Measurements from ENCODE around the gene GIGYF2.
"Not testable (repeated sequence)": the region's sequence is repeated elsewhere in the genome, so short reads cannot be mapped to it uniquely, and the experiment has no call there.

Gene GIGYF2

GRCh38 chr2:232687382-232688160, 9.6 kb upstream of the GIGYF2 start:
- in situ Hi-C loops (cut with HindIII; ENCODE audit: low sequenced_read_pairs) = no loop called here

- in situ Hi-C loops (cut with HindIII; ENCODE audit: low sequenced_read_pairs) = no loop called here
Observed at GRCh38 chr2:232688201-232688600, 8.9 kb upstream of the GIGYF2 start.

DNA sequence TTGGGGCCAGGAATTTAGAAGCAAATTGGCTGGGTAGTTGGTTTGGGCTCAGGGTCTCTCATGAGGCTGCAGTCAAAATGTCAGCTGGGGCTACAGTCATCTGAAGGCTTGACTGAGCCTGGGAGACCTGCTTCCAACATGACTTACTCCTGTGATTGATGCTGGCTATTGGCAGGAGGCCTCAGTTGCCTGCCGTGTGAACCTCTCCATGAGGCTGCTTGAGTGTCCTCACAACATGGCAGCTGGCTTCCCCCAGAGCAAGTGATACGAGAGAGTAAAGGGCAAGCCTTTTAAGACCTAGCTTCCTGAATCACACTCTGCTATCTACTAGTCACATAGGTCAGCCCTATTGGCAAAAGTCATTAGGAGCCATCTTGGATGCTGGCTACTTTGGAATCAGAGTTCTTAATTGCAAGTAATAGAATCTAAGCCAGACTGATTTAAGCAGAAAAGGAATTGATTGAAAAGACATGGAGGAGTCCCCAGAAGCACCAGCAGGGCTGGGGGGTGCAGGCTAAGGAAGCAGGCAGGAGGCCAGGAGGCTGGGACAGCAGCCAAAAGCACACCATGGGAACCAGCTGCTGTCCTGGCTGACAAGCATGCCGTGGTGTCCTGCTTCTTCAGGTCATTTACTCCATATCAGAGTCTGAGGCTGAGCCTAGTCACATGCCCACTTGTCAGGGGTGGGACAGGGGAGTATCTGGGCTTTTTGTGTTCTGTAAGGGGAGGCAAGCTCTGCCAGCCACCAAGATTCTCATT, 7.8 kb upstream of the GIGYF2 start:
- in situ Hi-C loops (cut with HindIII; ENCODE audit: low sequenced_read_pairs) = no loop called here

- in situ Hi-C loops (cut with HindIII; ENCODE audit: low sequenced_read_pairs) = not testable (repeated sequence)
Observed at GRCh38 chr2:232691117-232691516, 6.0 kb upstream of the GIGYF2 start.

- in situ Hi-C loops (cut with HindIII; ENCODE audit: low sequenced_read_pairs) = no loop called here
Observed at GRCh38 chr2:232693344-232693743, 3.8 kb upstream of the GIGYF2 start.

- in situ Hi-C loops (cut with HindIII; ENCODE audit: low sequenced_read_pairs) = no loop called here
Observed at GRCh38 chr2:232696609-232697058, 497 bp upstream of the GIGYF2 start.

DNA sequence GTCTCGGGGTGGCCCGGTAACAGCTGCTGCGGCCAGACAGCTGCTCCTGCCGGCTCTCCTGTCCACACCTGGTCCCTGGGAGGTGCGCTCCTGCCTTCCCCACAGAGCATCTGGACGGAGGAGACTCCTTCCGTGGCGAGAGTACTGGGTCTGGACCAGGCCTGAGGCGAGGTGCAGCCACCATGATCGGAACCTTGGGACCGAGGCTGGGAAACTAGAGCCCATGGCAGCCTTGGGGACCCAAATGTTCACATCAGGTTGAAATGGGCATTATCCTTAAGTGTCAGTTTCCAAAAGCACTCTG, 628 bp downstream of the GIGYF2 start:
- in situ Hi-C loops (cut with HindIII; ENCODE audit: low sequenced_read_pairs) = no loop called here

GRCh38 chr2:232698556-232699091, 1.5 kb downstream of the GIGYF2 start:
- in situ Hi-C loops (cut with HindIII; ENCODE audit: low sequenced_read_pairs) = no loop called here

GRCh38 chr2:232699110-232699509, 2.0 kb downstream of the GIGYF2 start:
- in situ Hi-C loops (cut with HindIII; ENCODE audit: low sequenced_read_pairs) = no loop called here

DNA sequence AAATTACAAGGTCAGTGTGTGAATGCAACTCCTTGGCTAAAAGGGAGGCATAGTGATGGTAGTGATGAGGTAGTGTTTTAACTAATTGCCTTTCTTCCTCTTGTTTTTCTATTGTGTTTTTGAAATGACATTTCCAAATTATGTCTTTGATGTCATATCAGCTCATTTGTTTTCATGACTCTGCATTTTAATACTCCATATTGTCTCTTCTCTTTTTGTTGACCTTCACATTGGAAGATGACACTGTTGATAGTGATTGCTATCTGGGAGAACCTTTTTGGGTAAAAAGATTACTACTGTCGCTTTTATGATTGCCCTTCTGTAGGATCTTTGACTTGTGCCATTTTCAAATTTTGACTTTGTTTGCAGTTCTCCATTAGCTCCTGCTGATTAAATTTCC, 3.0 kb downstream of the GIGYF2 start:
- in situ Hi-C loops (cut with HindIII; ENCODE audit: low sequenced_read_pairs) = no loop called here

DNA sequence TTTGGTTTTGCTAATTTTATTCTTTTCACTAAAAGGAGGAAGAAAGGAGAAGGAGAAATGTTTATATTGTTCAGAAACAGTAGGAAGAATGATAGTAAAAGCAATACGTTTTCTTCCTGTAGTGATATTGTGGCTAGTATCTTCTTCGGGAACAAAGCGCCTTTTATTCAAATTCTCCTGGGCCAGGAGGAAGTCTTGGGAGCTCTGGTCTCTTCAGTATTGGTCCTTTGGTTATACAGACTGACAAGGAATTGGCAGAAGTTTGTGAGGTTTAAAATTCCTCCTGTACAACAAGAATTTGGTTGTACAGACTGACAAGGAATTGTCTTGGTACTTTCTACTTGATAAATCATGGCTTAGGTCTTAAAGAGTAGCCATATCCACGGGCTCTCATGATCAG, 9.9 kb downstream of the GIGYF2 start:
- in situ Hi-C loops (cut with HindIII; ENCODE audit: low sequenced_read_pairs) = no loop called here

- in situ Hi-C loops (cut with HindIII; ENCODE audit: low sequenced_read_pairs) = no loop called here
Observed at GRCh38 chr2:232713505-232713904, 16.4 kb downstream of the GIGYF2 start.

- in situ Hi-C loops (cut with HindIII; ENCODE audit: low sequenced_read_pairs) = no loop called here
Observed at GRCh38 chr2:232714969-232715368, 17.8 kb downstream of the GIGYF2 start.

- in situ Hi-C loops (cut with HindIII; ENCODE audit: low sequenced_read_pairs) = not testable (repeated sequence)
Observed at GRCh38 chr2:232720056-232720455, 22.9 kb downstream of the GIGYF2 start.

- in situ Hi-C loops (cut with HindIII; ENCODE audit: low sequenced_read_pairs) = no loop called here
Observed at GRCh38 chr2:232721261-232721660, 24.1 kb downstream of the GIGYF2 start.

- in situ Hi-C loops (cut with HindIII; ENCODE audit: low sequenced_read_pairs) = no loop called here
Observed at GRCh38 chr2:232721882-232722281, 24.8 kb downstream of the GIGYF2 start.

- in situ Hi-C loops (cut with HindIII; ENCODE audit: low sequenced_read_pairs) = no loop called here
Observed at GRCh38 chr2:232723027-232723426, 25.9 kb downstream of the GIGYF2 start.

- in situ Hi-C loops (cut with HindIII; ENCODE audit: low sequenced_read_pairs) = no loop called here
Observed at GRCh38 chr2:232728785-232729184, 31.7 kb downstream of the GIGYF2 start.

DNA sequence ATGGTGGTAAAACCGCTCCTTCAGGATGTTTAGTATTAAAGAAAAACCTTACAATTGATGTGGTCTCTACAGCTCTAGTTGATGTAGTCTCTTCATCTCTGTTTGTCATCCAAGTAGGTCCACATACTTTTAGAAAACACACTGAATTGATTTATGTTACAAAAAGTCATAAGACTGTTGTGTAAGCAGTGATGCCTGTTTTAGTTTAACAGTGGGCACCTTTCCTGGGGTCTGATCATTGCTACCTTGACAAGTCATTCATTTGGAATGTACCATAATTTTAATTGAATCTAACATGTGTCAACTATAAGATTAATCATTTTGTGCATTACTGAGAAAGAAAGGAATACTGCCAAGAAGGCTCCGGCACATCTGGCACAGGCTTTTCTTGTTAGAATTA, 34.3 kb downstream of the GIGYF2 start:
- in situ Hi-C loops (cut with HindIII; ENCODE audit: low sequenced_read_pairs) = no loop called here

DNA sequence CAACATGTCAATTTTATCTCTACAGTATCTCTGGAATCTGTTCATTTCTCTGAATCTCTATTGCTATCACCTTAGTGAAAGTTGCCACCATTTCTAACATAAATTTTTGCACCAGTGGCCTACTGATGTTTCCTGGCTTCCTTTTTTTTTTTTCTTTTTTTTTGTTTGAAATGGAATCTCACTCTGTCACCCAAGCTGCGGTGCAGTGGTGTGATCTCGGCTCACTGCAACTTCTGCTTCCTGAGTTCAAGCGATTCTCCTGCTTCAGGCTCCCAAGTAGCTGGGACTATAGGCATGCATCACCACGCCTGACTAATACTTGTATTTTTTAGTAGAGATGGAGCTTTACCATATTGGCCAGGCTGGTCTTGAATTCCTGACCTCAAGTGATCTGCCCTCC, 44.2 kb downstream of the GIGYF2 start:
- in situ Hi-C loops (cut with HindIII; ENCODE audit: low sequenced_read_pairs) = no loop called here

GRCh38 chr2:232741972-232742371, 44.8 kb downstream of the GIGYF2 start:
- in situ Hi-C loops (cut with HindIII; ENCODE audit: low sequenced_read_pairs) = no loop called here

GRCh38 chr2:232744963-232745362, 47.8 kb downstream of the GIGYF2 start:
- in situ Hi-C loops (cut with HindIII; ENCODE audit: low sequenced_read_pairs) = loop anchor here (5.0 kb wide), 1 partner anchor 87 kb away; no protein-coding TSS in a partner anchor
